ENCODE data around the gene THSD1.

The THSD1 gene, protein sequence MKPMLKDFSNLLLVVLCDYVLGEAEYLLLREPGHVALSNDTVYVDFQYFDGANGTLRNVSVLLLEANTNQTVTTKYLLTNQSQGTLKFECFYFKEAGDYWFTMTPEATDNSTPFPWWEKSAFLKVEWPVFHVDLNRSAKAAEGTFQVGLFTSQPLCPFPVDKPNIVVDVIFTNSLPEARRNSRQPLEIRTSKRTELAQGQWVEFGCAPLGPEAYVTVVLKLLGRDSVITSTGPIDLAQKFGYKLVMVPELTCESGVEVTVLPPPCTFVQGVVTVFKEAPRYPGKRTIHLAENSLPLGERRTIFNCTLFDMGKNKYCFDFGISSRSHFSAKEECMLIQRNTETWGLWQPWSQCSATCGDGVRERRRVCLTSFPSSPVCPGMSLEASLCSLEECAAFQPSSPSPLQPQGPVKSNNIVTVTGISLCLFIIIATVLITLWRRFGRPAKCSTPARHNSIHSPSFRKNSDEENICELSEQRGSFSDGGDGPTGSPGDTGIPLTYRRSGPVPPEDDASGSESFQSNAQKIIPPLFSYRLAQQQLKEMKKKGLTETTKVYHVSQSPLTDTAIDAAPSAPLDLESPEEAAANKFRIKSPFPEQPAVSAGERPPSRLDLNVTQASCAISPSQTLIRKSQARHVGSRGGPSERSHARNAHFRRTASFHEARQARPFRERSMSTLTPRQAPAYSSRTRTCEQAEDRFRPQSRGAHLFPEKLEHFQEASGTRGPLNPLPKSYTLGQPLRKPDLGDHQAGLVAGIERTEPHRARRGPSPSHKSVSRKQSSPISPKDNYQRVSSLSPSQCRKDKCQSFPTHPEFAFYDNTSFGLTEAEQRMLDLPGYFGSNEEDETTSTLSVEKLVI

DNA sequence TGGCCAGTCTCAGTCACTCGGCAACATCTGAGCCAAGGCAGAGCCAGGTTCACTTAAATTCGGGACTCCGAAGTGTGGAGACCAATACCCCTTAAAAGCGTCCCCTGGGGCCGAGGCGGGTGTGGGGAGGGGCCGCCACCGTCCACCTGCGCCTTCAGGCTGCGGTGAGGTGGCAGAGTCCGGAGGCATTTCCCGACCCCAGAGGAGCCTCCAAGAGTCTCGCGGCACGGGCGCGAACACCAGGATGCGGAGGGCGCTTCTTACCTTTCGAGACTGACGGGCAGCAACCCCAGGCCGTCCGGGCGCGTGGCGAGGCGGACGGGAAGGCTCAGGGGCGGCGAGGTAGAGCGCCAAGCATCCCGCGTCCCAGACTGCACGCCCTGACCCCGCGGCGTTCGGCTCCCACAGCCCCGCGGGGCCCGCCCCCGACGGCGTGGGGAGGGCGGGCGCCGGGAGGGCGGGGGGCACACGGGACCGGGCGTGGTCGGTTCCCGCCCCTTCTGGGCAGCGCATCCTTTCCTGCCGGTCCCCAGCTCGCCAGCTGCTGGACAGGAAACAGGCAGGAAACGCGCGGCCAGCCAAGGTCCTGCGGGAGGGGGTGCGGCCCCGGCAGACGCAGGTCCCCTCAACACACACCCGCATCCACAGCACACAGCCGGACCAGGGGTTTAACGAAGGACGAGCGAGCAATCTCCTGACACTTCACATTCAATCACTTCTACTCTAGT is at the start of gene THSD1:
TSS of gene THSD1 (minus strand) at position 406 of the 728 bp plus-strand sequence. CDS start 3,572 bp downstream, outside the sequence.
- no peak for DNase-seq

GRCh38 chr13:52455677-52456041 is 49.7 kb upstream of the THSD1 start:
- DNase-seq, result peak; percentile 69 to 71

DNA sequence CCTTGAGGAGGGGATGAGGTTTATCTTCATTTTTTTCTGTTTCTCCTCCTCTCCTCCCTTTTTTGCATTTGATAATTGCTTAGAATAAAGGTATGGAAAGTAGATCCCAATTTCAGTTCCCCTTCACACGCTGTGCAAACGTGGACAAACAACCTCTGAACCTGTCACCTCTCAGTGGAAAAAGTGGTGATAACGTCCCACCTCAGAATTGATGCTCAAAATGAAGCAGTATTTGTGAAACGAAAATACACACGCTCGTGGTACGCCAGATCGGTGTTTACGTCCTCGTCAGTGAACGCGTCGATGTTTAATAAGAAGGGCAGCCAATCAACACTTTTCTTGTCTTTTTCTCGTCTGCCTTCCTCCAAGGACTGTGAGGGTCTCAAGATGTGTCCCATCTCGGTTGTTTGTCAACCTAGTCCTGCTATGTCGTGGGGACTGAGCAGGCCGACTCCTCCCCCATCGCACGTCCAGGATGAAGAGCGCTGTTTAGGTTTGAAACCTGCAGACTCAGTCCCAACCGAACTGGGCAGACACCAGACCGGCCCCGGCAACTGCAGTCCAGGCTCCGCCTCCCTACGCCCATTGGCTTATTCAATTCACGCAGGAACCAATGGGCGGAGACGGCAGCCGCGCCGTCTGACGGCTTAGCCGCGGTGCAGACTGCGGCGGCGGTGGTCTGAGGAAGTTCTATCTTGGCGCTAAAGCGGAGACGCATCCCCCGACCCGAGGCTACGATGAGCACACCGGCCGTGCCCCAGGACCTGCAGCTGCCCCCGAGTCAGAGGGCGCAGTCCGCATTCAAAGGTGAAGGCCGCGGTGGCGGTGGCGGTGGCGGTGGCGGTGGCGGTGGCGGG is 49.1 kb upstream of the THSD1 start, which contains the start of gene CKAP2:
TSS of gene CKAP2 (plus strand) at position 659 of the 857 bp plus-strand sequence. CDS start at position 738, 79 bp downstream.
- peak; percentile 91 for DNase-seq

DNA sequence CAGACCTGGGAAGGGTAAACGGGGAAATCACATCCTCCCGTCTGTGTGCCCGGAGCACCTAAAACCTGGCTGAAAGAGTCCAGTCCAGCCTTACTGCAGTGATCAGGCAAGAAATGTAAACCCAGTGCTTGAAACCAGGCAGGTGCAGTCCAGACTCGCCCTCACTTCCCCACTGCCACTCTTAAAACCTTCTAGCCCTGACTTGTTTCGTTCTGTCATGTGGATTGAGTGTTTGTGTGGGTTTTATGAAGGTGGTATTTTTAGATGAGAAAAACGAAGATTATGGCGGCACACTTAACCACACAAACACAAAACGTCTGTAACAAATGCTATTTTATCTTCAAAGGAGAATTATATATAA is 48.5 kb upstream of the THSD1 start:
- DNase-seq, result no peak

DNA sequence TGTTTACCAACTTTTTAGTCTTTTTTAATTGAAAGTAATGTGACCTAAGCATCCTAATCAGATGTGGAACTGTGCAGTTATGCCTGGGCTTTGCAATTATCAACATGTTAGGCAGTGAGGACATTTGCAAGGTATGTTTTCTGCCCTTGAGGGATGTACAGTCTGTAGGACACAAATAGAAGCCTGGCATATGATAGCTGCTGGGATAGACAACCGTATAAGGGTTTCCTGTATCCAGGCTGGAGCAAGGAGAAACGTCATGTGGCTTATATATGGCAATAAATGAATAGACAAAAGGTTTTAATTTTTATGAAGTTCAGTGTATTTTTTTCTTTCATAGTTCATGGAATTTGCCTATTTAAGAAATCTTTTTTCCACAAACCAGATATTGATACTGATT is 46.5 kb upstream of the THSD1 start:
- DNase-seq, result no peak

DNA sequence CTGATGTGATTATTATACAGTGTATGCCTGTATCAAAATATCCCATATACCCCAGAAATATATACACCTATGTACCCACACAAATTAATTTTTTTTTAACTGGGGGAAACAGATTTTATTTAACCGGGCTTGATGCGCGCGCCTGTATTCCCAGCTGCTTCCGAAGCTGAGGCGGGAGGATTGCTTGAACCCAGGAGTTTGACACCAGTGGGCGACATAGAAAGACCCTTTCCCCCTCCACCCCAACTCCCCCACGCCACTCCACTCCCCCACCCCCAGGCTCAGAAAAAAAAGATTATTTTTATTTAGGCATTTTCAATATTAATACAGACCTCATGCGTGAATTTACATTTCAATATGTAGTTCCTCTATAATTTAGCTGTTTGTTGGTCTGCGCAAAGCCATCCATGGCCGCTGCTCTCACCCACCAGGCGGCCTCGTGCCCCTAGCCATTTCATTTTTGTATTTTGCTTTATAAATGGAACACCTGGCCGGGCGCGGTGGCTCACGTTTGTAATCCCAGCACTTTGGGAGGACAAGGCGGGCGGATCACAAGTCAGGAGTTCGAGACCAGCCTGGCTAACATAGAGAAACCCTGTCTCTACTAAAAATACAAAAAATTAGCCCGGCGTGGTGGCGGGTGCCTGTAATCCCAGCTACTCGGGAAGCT is 45.3 kb upstream of the THSD1 start:
- no peak for DNase-seq

DNA sequence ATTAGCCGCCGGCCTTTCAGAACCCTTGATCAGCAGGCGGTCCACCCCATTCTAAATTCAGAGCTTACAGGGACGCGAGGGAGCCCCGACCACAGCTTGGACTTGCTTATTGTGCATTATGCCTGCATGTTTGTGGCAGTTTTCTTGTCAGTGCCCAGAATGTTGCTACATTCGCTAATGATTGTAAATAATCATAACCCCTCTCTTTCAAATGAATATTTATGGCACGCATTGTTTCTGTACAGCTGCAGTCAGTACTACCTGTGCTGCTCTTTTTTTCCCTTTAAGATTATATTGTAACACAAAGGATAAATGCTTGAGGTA is 44.8 kb upstream of the THSD1 start:
- no peak for DNase-seq

- peak; percentile 92 to 93 for DNase-seq
These were observed 44.2 kb upstream of the THSD1 start, which contains the start of gene VPS36 for GRCh38 chr13:52450012-52450792. Gene VPS36 (minus strand): TSS chr13:52450634. CDS start chr13:52450594, 40 bp downstream.

- DNase-seq, result no peak
These were observed 43.5 kb upstream of the THSD1 start for GRCh38 chr13:52449331-52450011.

- DNase-seq, result no peak
These were observed 42.0 kb upstream of the THSD1 start for GRCh38 chr13:52447815-52448552.

- no peak for DNase-seq
These were observed 41.4 kb upstream of the THSD1 start for GRCh38 chr13:52447354-52447753.

DNA sequence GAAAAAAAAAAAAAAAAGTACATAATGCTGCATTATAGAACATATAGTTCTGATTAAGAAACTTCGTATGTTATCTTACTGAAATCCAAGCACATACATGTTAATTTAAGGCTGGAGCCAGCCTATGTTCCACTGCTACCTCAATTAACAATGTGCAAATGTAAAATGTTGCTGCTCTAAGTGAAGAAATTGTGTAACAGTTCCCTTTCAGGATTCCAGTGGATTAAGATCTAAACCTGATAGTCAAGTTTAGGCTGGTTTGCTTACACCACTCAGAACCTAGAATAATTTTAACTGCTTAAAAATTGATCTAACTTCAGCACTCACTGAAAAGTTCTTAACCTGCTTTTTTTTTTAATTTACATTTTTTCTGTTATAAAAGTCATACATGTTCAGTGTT is 40.3 kb upstream of the THSD1 start:
- DNase-seq, result no peak

- no peak for DNase-seq
These were observed 26.5 kb upstream of the THSD1 start for GRCh38 chr13:52432456-52432855.

DNA sequence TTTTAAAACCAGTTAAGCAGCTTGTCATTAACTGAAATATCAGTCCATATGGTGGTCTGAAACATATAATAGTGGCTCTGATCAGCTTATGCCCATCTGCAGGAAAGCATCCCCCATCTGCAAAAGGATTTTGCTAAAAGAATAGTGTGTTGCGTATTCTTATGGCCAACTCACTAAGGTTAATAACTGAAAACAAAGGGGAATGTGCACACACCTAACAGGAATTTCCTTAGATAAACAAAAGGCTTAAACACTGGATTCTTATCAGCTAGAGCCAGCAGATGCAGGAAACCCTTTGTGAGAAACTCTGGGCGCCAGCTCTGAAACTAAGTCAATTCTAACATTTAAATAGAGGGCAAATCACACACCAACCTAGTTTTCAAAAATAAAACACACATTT is 22.3 kb upstream of the THSD1 start:
- DNase-seq, result no peak

- no peak for DNase-seq
These were observed 15.2 kb upstream of the THSD1 start for GRCh38 chr13:52421216-52421615.

GRCh38 chr13:52419080-52419479 is 13.1 kb upstream of the THSD1 start:
- no peak for DNase-seq

- DNase-seq, result no peak
These were observed 9.0 kb upstream of the THSD1 start for GRCh38 chr13:52414963-52415362.

- DNase-seq, result no peak
These were observed 8.1 kb upstream of the THSD1 start for GRCh38 chr13:52414051-52414450.

DNA sequence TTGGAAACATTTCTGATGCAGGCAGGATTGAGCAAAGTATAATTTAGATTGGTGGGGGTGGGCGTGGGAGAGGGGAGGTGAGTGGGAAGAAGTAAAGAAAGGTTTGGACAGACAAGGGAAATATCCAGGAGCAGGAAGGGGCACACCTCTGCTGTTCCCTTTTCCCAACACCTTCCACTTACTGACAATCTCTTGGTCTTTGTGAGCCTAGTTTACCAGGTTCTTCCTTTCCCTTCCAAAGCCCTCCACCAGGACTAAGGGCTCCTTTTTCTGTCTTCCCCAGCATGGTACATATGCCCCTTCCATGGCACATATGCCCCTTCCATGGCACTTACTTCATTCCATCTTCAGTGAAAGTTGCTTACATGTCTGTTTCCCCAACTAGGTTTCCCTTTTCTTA is 6.2 kb upstream of the THSD1 start:
- DNase-seq, result no peak

DNA sequence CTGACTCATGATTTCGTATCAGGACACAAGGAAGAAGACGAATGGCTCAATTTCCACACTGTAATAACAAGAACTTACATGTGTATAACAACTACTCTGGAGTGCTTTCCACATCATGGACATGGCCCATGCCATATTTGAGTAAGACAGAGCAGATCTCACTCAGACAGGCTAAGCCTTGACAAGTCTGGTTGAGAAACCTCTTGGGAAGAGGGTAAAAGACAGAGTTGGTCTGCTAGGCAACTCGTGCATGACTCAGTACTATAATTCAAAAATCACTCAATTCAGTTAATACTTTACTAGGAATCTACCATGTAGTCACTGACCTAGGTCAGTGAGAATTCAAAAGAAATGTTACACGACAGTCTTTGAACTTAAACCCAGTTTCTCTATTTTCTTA is 5.7 kb upstream of the THSD1 start:
- no peak for DNase-seq
